GM19438 (cell line): ENCODE data around the gene TBC1D24.
A peak's percentile ranks its signal among the peaks of the same experiment; 100 is the strongest.
"Not testable (repeated sequence)": the region's sequence is repeated elsewhere in the genome, so short reads cannot be mapped to it uniquely, and the experiment has no call there.

ENCODE experiments used
- ATAC-seq: cut with Tn5 transposase; IDR thresholded peaks from one replicate; pipeline ENCODE4 v1.9.1; 2021; ENCODE audit warnings: low read depth; ENCODE audit not compliant: unreplicated experiment

Gene TBC1D24

DNA sequence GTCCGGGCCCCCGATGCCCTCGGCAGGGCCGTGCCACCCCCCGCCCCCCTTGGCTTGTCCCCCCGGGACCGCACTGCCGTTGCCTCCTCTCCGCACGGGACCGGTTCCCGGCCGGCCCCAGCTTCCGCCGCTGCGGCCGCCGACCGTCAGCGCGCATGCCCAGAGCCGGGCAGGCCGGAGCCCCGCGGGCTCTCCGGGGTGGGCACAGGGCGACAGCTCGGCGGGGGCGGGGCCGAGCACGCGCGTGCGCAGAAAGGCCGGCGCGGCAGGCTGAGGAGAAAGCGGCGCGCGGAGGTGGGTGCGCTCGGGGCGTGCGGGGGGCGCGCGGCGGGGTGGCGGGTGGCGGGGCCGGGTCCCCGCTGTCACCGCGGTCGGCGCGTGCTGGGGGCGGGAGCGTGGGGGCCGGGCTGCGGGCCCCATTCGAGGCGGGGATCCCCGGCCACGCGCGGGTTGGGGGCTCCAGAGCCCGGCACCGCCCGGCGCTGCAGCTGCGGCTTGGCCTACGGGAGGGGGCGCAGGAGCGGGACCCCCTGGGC is at the start of gene TBC1D24:
Gene TBC1D24, plus strand, starts transcription at position 251 of the 536 bp plus-strand sequence. CDS start 21,022 bp downstream, outside the sequence.
- ATAC-seq: no peak

DNA sequence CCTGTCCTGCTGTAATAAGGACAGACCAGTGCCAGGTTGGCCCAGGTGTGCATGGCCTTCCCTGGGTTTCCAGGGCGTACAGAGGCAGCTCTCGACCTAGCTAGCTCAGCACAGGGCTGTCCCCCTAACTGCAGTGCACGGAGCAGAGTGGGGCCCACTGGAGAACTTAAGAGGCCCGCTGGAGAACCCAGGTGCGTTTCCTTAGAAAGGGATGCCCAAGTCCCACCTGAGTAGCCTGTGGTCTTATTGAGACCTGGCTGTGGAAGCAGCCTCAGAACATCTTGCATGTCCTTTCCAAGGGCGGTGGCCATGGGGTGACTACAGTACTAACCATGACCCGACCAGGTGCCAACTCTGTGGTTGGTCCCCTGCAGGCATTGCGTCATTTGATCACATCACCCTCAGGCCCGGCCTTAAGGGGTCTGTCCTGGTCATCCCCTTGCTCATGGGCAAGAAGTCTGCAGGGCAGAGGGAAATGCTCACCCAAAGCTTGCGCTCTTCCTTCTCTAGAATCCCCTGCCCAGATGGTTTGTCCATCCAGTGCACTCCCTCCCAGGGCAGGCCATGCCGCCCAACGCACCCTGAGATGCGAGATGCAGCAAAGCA is 49.0 kb upstream of the TBC1D24 start:
- no peak for ATAC-seq

GRCh38 chr16:2426941-2427361 is 48.0 kb upstream of the TBC1D24 start:
- no peak for ATAC-seq

- ATAC-seq: no peak
Observed at GRCh38 chr16:2427526-2427925, 47.4 kb upstream of the TBC1D24 start.

DNA sequence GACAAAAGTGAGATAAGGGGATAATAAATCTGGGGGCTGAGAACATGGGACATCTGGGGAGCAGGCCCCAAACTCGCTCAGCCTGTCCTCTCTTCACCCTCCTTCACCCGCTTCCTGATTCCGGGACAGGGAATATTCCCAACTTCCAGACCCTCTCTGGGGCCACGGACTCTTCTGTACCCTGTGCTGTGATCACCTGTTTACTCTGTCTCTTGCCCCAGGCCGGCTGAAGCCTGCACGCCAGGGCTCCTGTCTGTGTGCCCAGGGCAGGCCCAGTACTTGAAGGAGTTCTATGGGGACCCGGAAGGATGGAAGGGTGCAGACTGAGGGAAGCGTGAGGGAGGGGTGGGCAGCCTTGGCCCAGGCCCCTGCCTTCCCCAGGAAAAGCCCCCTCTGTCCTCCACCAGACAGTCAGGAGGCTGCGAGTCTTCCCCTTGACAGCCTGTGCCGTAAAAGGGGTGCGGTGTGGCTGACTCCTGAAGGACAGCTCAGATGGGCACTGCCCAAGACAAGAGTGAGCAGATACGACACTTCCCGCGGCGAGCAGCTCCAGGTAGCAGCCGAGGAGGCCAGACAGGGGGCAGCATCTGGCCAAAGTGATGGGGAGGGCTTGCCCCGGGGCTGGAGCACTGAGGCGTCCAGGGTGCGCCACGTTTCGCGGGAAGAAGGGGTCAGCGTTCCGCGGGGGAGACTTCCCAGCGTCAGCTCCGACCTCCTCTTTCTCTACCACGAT is 46.7 kb upstream of the TBC1D24 start:
- peak; percentile 11 for ATAC-seq

GRCh38 chr16:2428784-2429033 is 46.2 kb upstream of the TBC1D24 start:
- ATAC-seq: peak; percentile 33

DNA sequence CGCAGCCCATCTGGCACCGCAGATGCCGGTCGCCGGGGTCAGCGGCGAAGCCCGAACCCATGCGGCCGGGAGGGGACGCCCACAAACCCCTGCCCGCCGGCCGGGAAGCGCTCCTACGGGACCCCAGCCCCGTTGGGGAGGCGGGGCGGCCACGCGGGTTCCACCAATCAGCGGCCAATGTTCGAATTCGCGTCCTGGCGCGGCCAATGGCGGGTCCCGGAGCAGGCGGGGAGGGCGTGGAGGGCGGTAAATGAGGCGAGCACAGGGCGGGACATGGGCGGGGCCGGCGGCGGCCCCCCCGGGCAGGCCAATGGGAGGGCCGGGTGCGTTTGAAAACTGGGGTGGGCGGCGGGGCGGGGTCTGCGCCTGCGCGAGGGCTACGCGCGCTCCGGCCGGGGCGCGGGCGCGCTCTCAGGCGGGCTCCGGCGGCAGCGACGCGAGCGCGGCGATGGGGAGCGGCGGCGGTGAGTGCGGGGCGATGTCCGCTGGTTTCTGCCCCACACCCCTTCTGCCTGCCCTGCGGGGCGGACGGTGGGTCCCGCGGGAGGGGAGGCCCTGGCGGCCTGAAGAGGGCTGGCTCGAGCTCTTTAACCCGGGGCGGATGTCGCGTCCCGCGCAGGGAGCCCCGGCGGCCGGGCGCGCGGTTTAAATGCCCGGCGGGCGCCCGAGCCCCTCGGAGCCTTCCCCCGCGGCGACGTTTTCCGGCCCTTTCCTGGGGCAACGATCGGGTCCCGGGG is 45.7 kb upstream of the TBC1D24 start, which contains the start of gene CCNF:
Gene CCNF, plus strand, starts transcription at position 414 of the 737 bp plus-strand sequence. Its CDS starts 35 bp downstream, at position 449.
- peak; percentile 76 for ATAC-seq

DNA sequence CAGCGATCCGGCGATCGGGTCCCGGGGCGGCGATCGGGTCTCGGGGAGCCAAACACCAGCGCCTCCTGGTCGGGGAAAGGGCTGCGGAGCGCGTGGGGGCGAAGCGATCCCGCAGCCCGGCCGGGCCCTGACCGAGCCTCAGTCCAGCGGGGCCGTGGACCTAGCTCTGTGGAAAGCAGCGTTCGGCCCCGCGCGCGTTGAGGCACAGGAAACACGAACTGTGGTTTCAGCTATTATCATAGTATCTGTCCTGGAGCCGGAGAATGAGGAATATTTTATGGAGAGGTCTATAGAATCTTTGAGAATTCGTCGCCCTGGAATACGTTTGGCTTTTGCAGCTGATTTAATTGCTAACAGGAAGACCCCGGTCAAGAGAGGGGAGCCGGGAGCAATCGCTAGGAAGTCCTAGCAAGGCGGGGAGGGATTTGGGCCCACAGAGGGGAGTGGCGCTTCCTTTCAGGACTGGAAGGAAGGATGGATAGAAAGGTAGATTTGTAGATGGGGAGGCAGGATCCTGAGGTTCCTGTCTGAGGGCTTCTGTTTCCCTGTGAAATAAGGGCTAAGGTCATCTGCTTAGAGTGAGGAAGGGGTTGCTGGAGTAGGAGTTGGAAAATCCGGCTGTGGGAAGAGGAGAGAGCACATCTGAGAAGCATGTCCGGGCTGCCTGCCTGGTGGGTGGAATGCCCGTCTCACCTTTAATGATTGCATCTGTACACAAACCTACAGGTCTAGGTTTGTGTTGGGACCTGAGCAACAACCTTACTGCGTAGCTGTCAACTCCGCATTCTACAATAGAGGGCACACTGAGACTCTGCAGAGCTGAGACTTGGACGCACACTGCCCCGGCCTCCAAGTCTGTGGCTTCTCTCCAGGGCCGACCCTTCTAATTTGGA is 44.9 kb upstream of the TBC1D24 start:
- ATAC-seq: no peak

- ATAC-seq: no peak
Observed at GRCh38 chr16:2432286-2432685, 42.6 kb upstream of the TBC1D24 start.

GRCh38 chr16:2432801-2433505 is 42.0 kb upstream of the TBC1D24 start:
- ATAC-seq: no peak

- ATAC-seq: not testable (repeated sequence)
Observed at GRCh38 chr16:2435236-2435635, 39.7 kb upstream of the TBC1D24 start.

- ATAC-seq: no peak
Observed at GRCh38 chr16:2436110-2436509, 38.8 kb upstream of the TBC1D24 start.

DNA sequence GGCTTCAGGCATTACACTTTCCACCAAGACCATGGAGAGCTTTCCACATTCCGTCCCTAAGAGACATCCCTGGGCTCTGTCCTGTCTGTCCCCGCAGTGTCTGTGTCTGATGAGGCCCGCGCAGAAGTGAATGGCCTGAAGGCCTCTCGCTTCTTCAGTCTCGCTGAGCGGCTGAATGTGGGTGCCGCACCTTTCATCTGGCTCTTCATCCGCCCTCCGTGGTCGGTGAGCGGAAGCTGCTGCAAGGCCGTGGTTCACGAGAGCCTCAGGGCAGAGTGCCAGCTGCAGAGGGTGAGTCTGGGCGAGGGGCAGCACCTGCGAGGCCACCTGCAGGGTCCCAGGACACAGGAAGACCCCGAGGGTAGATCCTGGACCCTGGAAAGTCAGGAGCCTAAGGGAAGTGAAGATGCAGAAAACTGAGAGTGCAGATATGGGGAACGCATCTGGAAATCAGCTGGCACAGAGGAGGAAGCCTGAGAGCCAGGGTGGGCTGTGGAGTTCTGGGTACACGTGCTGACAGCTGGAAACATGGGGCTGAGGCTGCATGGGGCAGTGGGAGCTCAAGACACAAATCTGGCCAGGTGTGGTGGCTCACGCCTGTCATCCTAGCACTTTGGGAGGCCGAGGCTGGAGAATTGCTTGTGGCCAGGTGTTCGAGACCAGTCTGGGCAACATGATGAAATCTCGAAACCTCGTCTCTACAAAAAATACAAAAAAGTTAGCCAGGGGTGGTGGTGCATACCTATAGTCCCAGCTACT is 37.7 kb upstream of the TBC1D24 start:
- ATAC-seq: no peak

- ATAC-seq: no peak
Observed at GRCh38 chr16:2438121-2438520, 36.8 kb upstream of the TBC1D24 start.

GRCh38 chr16:2439598-2439997 is 35.3 kb upstream of the TBC1D24 start:
- no peak for ATAC-seq

DNA sequence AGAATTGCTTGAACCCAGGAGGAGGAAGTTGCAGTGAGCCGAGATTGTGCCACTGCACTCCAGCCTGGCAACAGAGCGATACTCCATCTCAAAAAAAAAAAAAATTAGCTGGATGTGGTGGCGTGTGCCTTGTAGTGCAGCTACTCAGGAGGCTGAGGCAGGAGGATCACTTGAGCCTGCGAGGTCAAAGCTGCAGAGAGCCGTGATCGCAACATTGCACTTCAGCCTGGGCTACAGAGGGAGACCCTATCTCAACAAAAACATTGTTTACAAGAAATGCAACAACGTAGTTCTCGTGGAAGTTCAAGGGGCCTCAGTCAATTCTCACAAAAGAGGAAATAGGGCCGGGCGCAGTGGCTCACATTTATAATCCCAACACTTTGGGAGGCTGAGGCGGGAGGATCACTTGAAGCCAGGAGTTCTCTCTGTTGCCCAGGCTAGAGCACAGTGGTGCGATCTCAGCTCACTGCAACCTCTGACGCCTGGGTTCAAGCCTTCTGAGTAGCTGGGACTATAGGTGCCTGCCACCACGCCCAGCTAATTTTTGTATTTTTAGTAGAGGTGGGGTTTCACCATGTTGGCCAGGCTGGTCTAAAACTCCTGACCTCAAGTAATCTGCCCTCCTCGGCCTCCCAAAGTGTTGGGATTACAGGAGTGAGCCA is 33.7 kb upstream of the TBC1D24 start:
- not testable (repeated sequence) for ATAC-seq

GRCh38 chr16:2443555-2443954 is 31.4 kb upstream of the TBC1D24 start:
- no peak for ATAC-seq

DNA sequence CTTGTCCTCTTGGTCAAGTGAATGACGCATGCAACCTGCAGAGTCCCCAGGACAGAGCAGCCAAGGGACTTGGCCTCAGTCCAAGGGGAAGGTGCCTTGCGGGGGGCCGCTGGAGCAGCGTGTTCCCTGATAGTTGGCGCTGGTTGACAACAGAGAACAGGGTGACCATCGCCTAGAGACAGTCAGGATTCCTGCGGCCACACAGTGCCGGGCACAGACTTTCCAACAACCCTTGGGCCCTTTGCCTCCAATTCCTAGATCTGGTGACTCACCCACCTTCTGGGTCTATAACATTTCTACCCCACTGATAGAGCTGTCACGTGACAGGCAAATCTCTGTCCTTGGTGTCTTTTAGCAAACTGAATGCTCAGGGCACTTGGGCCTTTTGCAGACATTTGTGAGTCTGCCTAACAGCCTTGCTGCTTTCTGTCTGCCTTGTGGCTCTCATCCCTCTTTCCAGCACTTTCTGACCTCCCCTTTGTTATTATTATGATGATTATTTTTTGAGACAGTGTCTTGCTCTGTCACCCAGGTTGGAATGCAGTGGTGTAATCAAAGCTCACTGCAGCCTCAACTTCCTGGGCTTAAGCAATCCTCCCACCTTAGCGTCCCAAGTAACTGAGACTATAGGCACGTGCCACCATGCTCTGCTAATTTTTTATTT is 26.9 kb upstream of the TBC1D24 start:
- ATAC-seq: no peak
